OCI-LY1 (cell line): ENCODE results near the gene PLPP6.

Experiments
- H2AFZ ChIP-seq: fragments of 200-600 bp; sonication (generic), shearing (Covaris generic); 2 replicates; pipeline ENCODE4 v1.6.0; 2014; ENCODE audit warnings: antibody characterized with exemption, mild to moderate bottlenecking, low read length
- H3F3A ChIP-seq: fragments of 200-600 bp; sonication (generic), shearing (Covaris generic); 2 replicates; pipeline ENCODE4 v1.6.0; 2014; ENCODE audit warnings: mild to moderate bottlenecking, antibody characterized with exemption, low read length, moderate library complexity; ENCODE audit not compliant: insufficient read depth
- H3K27ac ChIP-seq: fragments of 200-600 bp; sonication (generic); 2 replicates; pipeline ENCODE4 v1.5.1; 2014; ENCODE audit warnings: low read length, mixed run types, mild to moderate bottlenecking, low read depth; ENCODE audit not compliant: poor library complexity, severe bottlenecking
- H3K27me3 ChIP-seq: fragments of 200-600 bp; sonication (generic); 2 replicates; pipeline ENCODE4 v1.6.0; 2014; ENCODE audit warnings: antibody characterized with exemption, mild to moderate bottlenecking, low read length, moderate library complexity; ENCODE audit not compliant: insufficient read depth
- H3K36me3 ChIP-seq: fragments of 200-600 bp; sonication (generic); 2 replicates; pipeline ENCODE4 v1.6.1; 2014; ENCODE audit warnings: mild to moderate bottlenecking, antibody characterized with exemption, low read length, moderate library complexity, mixed read lengths; ENCODE audit not compliant: insufficient read depth
- H3K4me1 ChIP-seq: fragments of 200-600 bp; sonication (generic); 2 replicates; pipeline ENCODE4 v1.5.1; 2014; ENCODE audit warnings: mild to moderate bottlenecking, low read length, moderate library complexity; ENCODE audit not compliant: insufficient read depth, severe bottlenecking
- H3K4me2 ChIP-seq: fragments of 200-600 bp; sonication (generic), shearing (Covaris generic); 2 replicates; pipeline ENCODE4 v1.6.1; 2014; ENCODE audit warnings: low read length
- H3K4me3 ChIP-seq: fragments of 200-600 bp; sonication (generic); 2 replicates; pipeline ENCODE4 v1.5.1; 2014; ENCODE audit warnings: low read length, low read depth, mild to moderate bottlenecking, mixed read lengths; ENCODE audit not compliant: poor library complexity, severe bottlenecking
- H3K79me2 ChIP-seq: fragments of 200-600 bp; shearing (Covaris generic); 2 replicates; pipeline ENCODE4 v1.6.1; 2016; ENCODE audit warnings: mixed run types, low read length, mixed read lengths; ENCODE audit not compliant: insufficient read depth
- H3K9ac ChIP-seq: fragments of 200-600 bp; sonication (generic), shearing (Covaris generic); 2 replicates; pipeline ENCODE4 v1.6.1; 2014; ENCODE audit warnings: mild to moderate bottlenecking, low read length, mixed read lengths
- H3K9me2 ChIP-seq: fragments of 200-600 bp; sonication (generic), shearing (Covaris generic); 2 replicates; pipeline ENCODE4 v1.6.1; 2014; ENCODE audit warnings: low read depth, mild to moderate bottlenecking, low read length, mixed read lengths
- H3K9me3 ChIP-seq: fragments of 200-600 bp; shearing (Covaris generic); 2 replicates; pipeline ENCODE4 v1.6.1; 2014; ENCODE audit warnings: low read length, mixed read lengths
- H4K20me1 ChIP-seq: fragments of 200-600 bp; sonication (generic), shearing (Covaris generic); 2 replicates; pipeline ENCODE4 v1.6.0; 2016; ENCODE audit warnings: mild to moderate bottlenecking, low read length; ENCODE audit not compliant: insufficient read depth
- EZH2 ChIP-seq: fragments of 200-600 bp; sonication (generic), shearing (Covaris generic); IDR thresholded peaks from 2 replicates; pipeline ENCODE4 v1.8.0; 2017; ENCODE audit warnings: borderline replicate concordance, mixed run types, mild to moderate bottlenecking, antibody characterized with exemption, low read length, moderate library complexity, mixed read lengths
- TF ChIP-seq, protein P1 (sequence below): fragments of 200-600 bp; sonication (generic), shearing (Covaris generic); IDR thresholded peaks from 2 replicates; pipeline ENCODE4 v1.5.1; 2017; ENCODE audit warnings: mild to moderate bottlenecking, antibody characterized with exemption, low read length, moderate library complexity, mixed read lengths

PLPP6 gene

DNA sequence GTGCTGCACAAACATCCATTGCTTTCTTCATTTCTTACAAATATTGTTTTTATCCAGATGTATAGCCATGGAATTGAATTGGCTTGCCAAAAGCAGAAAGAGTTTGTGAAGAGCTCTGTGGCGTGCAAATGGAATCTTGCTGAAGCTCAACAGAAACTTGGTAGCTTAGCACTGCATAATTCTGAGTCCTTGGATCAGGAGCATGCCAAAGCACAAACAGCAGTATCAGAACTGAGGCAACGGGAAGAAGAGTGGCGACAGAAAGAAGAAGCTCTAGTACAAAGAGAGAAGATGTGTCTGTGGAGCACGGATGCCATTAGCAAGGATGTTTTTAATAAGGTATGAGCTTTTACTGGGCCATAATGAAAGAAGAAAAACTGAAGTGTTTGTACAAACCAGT is 22.7 kb downstream of the PLPP6 start:
- Histone ChIP-seq H3K27ac (no peak overlapping the region), H3K4me3 (no peak overlapping the region), H3F3A (0 out of 2 replicates have a peak, but pooled peaks cover 2% of the 10 kb centered on the region), H3K9me3 (no peaks in the 10 kb centered on the region), H3K27me3 (no peaks in the 10 kb centered on the region), H3K36me3 (peaks cover 41% of the 10 kb centered on the region), H4K20me1 (no peaks in the 10 kb centered on the region), H3K9ac (no peak overlapping the region), H3K4me1 (peaks cover 14% of the 10 kb centered on the region), H3K4me2 (no peak overlapping the region), H3K9me2 (no peaks in the 10 kb centered on the region), H3K79me2 (peaks cover 25% of the 10 kb centered on the region), H2AFZ (no peak overlapping the region)
- TF ChIP-seq EZH2: no peak
- TF ChIP-seq, protein P1, sequence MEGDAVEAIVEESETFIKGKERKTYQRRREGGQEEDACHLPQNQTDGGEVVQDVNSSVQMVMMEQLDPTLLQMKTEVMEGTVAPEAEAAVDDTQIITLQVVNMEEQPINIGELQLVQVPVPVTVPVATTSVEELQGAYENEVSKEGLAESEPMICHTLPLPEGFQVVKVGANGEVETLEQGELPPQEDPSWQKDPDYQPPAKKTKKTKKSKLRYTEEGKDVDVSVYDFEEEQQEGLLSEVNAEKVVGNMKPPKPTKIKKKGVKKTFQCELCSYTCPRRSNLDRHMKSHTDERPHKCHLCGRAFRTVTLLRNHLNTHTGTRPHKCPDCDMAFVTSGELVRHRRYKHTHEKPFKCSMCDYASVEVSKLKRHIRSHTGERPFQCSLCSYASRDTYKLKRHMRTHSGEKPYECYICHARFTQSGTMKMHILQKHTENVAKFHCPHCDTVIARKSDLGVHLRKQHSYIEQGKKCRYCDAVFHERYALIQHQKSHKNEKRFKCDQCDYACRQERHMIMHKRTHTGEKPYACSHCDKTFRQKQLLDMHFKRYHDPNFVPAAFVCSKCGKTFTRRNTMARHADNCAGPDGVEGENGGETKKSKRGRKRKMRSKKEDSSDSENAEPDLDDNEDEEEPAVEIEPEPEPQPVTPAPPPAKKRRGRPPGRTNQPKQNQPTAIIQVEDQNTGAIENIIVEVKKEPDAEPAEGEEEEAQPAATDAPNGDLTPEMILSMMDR: no peak

DNA sequence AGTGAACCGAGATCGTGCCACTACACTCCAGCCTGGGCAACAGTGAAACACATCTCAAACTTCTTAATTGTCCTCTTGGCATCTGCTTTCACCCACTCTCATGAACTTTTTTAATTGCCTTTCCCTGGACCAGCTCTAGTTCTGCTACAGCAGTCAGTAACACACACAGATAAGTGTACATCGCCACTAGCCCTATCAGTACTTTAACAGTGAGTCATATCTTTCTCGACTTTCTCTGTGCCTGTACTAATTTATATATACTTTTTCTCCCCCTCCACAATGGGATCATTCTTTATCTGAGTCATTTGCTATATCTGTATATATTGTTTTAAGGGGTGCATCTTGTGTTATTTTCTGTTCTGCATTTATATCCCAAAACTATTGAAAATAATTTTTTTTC is 24.0 kb downstream of the PLPP6 start:
- H3K4me1 ChIP-seq: peaks cover 5% of the 10 kb centered on the region
- 0 out of 2 replicates have a peak, but pooled peaks cover 3% of the 10 kb centered on the region for H3F3A ChIP-seq
- no peak overlapping the region for H3K9ac ChIP-seq
- H3K9me3 ChIP-seq: no peaks in the 10 kb centered on the region
- TF ChIP-seq, protein P1: no peak
- no peak for TF ChIP-seq EZH2
- peaks cover 53% of the 10 kb centered on the region for H3K36me3 ChIP-seq
- H3K4me3 ChIP-seq: no peak overlapping the region
- peaks cover 12% of the 10 kb centered on the region for H3K79me2 ChIP-seq
- H3K27ac ChIP-seq: no peak overlapping the region
- no peaks in the 10 kb centered on the region for H4K20me1 ChIP-seq
- no peaks in the 10 kb centered on the region for H3K27me3 ChIP-seq
- no peak overlapping the region for H2AFZ ChIP-seq
- no peak overlapping the region for H3K4me2 ChIP-seq
- H3K9me2 ChIP-seq: no peaks in the 10 kb centered on the region

DNA sequence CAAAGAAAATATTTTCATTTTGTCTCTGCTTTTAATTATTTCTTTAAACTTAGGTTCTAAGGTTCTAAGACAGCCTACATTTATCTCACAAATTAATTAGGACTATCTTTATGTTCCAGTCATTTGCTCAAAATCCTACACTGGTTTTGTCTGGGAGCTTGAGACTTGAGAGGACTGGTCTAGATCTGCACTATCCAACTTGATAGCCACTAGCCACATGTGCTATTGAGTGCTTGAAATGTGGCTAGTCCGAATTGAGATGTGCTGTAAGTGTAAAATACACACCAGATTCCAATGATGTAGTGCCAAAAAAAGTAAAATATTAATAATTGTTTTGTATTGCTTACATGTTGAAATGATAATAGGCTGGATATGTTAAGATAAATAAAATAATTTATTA is 24.5 kb downstream of the PLPP6 start:
- 0 out of 2 replicates have a peak, but pooled peaks cover 3% of the 10 kb centered on the region for H3F3A ChIP-seq
- H3K4me1 ChIP-seq: no peaks in the 10 kb centered on the region
- H3K27ac ChIP-seq: no peak overlapping the region
- H3K79me2 ChIP-seq: peaks cover 7% of the 10 kb centered on the region
- H3K4me2 ChIP-seq: no peak overlapping the region
- TF ChIP-seq, protein P1: no peak
- no peak for TF ChIP-seq EZH2
- no peak overlapping the region for H3K9ac ChIP-seq
- no peaks in the 10 kb centered on the region for H3K9me2 ChIP-seq
- no peak overlapping the region for H2AFZ ChIP-seq
- H3K36me3 ChIP-seq: peaks cover 57% of the 10 kb centered on the region
- no peak overlapping the region for H3K4me3 ChIP-seq
- H3K9me3 ChIP-seq: no peaks in the 10 kb centered on the region
- H3K27me3 ChIP-seq: no peaks in the 10 kb centered on the region
- H4K20me1 ChIP-seq: no peaks in the 10 kb centered on the region
